ENCODE measurements around the gene ANKRD30B. TPM values are rescaled to one million over a fixed set of nuclear protein-coding genes. Genes with fewer than 3 reads are reported as not detected.

The ANKRD30B gene
- total and polyA plus RNA-seq, 2 of the 8 experiments (the other 6 are each of a cell fraction or from before 2014, with no cell fraction given) = not detected

DNA sequence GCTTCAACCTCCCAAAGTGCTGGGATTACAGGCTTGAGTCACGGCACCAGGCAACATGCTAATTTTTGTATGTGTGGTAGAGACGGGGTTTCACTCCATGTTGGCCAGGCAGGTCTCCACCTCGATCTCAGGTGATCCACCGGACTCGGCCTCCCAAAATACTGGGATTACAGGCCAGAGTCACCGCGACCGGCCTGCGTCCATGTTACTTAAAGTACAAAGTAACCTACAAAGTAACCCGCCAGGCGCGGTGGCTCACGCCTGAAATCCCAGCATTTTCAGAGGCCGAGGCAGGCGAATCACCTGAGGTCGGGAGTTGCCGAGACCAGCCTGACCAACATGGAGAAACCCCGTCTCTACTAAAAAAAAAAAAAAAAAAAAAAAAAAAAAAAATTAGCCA lies 1.1 kb upstream of the ANKRD30B start (continued):
- TF ChIP-seq, protein P1, sequence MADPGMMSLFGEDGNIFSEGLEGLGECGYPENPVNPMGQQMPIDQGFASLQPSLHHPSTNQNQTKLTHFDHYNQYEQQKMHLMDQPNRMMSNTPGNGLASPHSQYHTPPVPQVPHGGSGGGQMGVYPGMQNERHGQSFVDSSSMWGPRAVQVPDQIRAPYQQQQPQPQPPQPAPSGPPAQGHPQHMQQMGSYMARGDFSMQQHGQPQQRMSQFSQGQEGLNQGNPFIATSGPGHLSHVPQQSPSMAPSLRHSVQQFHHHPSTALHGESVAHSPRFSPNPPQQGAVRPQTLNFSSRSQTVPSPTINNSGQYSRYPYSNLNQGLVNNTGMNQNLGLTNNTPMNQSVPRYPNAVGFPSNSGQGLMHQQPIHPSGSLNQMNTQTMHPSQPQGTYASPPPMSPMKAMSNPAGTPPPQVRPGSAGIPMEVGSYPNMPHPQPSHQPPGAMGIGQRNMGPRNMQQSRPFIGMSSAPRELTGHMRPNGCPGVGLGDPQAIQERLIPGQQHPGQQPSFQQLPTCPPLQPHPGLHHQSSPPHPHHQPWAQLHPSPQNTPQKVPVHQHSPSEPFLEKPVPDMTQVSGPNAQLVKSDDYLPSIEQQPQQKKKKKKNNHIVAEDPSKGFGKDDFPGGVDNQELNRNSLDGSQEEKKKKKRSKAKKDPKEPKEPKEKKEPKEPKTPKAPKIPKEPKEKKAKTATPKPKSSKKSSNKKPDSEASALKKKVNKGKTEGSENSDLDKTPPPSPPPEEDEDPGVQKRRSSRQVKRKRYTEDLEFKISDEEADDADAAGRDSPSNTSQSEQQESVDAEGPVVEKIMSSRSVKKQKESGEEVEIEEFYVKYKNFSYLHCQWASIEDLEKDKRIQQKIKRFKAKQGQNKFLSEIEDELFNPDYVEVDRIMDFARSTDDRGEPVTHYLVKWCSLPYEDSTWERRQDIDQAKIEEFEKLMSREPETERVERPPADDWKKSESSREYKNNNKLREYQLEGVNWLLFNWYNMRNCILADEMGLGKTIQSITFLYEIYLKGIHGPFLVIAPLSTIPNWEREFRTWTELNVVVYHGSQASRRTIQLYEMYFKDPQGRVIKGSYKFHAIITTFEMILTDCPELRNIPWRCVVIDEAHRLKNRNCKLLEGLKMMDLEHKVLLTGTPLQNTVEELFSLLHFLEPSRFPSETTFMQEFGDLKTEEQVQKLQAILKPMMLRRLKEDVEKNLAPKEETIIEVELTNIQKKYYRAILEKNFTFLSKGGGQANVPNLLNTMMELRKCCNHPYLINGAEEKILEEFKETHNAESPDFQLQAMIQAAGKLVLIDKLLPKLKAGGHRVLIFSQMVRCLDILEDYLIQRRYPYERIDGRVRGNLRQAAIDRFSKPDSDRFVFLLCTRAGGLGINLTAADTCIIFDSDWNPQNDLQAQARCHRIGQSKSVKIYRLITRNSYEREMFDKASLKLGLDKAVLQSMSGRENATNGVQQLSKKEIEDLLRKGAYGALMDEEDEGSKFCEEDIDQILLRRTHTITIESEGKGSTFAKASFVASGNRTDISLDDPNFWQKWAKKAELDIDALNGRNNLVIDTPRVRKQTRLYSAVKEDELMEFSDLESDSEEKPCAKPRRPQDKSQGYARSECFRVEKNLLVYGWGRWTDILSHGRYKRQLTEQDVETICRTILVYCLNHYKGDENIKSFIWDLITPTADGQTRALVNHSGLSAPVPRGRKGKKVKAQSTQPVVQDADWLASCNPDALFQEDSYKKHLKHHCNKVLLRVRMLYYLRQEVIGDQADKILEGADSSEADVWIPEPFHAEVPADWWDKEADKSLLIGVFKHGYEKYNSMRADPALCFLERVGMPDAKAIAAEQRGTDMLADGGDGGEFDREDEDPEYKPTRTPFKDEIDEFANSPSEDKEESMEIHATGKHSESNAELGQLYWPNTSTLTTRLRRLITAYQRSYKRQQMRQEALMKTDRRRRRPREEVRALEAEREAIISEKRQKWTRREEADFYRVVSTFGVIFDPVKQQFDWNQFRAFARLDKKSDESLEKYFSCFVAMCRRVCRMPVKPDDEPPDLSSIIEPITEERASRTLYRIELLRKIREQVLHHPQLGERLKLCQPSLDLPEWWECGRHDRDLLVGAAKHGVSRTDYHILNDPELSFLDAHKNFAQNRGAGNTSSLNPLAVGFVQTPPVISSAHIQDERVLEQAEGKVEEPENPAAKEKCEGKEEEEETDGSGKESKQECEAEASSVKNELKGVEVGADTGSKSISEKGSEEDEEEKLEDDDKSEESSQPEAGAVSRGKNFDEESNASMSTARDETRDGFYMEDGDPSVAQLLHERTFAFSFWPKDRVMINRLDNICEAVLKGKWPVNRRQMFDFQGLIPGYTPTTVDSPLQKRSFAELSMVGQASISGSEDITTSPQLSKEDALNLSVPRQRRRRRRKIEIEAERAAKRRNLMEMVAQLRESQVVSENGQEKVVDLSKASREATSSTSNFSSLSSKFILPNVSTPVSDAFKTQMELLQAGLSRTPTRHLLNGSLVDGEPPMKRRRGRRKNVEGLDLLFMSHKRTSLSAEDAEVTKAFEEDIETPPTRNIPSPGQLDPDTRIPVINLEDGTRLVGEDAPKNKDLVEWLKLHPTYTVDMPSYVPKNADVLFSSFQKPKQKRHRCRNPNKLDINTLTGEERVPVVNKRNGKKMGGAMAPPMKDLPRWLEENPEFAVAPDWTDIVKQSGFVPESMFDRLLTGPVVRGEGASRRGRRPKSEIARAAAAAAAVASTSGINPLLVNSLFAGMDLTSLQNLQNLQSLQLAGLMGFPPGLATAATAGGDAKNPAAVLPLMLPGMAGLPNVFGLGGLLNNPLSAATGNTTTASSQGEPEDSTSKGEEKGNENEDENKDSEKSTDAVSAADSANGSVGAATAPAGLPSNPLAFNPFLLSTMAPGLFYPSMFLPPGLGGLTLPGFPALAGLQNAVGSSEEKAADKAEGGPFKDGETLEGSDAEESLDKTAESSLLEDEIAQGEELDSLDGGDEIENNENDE (IDR thresholded peaks at IDR 0.05; ENCODE audit: insufficient replicate concordance, low read length) = no peak
- TF ChIP-seq CREB1 (IDR thresholded peaks at IDR 0.05) = no peak
- TF ChIP-seq SAP30 (IDR thresholded peaks at IDR 0.05; ENCODE audit: insufficient read depth, insufficient replicate concordance, low read length) = no peak
- no peak for TF ChIP-seq HDAC2 (IDR thresholded peaks at IDR 0.05; ENCODE audit: borderline replicate concordance in 1 of 2, low read depth in 2 of 2, low read length in 2 of 2)
- no peak for TF ChIP-seq ZNF274 (IDR thresholded peaks at IDR 0.05; ENCODE audit: borderline replicate concordance, extremely low read depth, low read length)
- TF ChIP-seq PHF8 (conservative IDR thresholded peaks at IDR 0.05; ENCODE audit: low read depth, low read length) = no peak
- no peak for TF ChIP-seq SP1 (IDR thresholded peaks at IDR 0.05; ENCODE audit: low read depth, low read length)
- no peak for TF ChIP-seq CBX8 (IDR thresholded peaks at IDR 0.05; ENCODE audit: borderline replicate concordance, low read depth, low read length)
- no peak for TF ChIP-seq RFX5 (IDR thresholded peaks at IDR 0.05; ENCODE audit: borderline replicate concordance, low read depth, low read length)
- TF ChIP-seq KDM5A (IDR thresholded peaks at IDR 0.05; ENCODE audit: low read length) = no peak
